Subcutaneous adipose tissue (tissue), 4 donors: ENCODE measurements around the gene S100A7A. TPM values are rescaled to one million over a fixed set of nuclear protein-coding genes. Genes with fewer than 3 reads are reported as not detected.

Source experiments
- CTCF ChIP-seq: fragments of 450-650 bp; IDR thresholded peaks from one replicate; pipeline ENCODE4 v1.5.1; 2016; ENCODE audit warnings: low read depth, mild to moderate bottlenecking, control low read depth, antibody characterized with exemption, moderate library complexity
- total RNA-seq, 4 donors: library from RNA; depleted of rRNA; stranded (reverse); fragments of >200 nt; gene quantifications; one replicate each; pipeline ENCODE4 v1.1.0, GENCODE V29; 2016

S100A7A gene
- total RNA-seq, 4 donors from 2014 or later, result not detected

DNA sequence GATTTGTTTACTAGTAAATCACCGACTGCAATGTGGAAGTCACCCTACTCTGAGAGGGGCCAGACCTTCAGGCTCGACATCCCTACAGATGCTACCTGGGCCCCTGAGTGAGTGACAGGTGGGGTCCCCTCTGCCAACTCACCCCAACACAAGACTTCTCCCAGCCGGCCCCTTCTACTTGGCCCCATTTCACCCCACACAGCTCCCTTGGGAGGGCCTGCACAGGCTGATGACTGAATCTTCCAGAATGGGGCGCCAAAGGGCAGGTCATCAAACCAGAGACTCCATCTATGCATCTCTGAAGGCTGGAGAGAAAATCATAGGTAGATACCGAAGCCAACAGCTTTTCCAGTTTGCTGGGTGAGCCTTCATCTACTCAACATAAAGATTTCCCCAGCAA, 16.1 kb upstream of the S100A7A start:
- TF ChIP-seq CTCF, result no peak

- no peak for TF ChIP-seq CTCF
Observed at GRCh38 chr1:153401461-153401860, 14.9 kb upstream of the S100A7A start.

DNA sequence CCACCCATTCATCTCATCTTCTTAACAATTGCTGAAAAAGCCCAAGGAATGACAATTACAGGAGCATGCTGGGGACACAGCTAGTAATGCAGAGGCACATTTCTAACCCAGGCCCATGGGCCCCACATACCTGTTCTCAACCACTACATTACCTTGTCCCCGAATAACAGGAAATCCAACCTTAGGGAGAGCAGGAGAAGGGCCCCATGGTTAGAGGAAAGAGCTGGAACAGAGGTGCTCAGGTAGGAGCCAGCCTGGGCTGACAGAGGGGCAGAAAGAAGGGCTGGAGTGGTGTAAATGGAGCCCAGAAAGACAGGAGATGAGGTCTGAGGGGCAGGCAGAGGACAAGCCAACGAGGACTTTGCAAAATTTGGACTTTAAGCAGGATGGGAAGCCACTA, 14.1 kb upstream of the S100A7A start:
- no peak for TF ChIP-seq CTCF

GRCh38 chr1:153403421-153404085, 12.8 kb upstream of the S100A7A start:
- no peak for TF ChIP-seq CTCF

DNA sequence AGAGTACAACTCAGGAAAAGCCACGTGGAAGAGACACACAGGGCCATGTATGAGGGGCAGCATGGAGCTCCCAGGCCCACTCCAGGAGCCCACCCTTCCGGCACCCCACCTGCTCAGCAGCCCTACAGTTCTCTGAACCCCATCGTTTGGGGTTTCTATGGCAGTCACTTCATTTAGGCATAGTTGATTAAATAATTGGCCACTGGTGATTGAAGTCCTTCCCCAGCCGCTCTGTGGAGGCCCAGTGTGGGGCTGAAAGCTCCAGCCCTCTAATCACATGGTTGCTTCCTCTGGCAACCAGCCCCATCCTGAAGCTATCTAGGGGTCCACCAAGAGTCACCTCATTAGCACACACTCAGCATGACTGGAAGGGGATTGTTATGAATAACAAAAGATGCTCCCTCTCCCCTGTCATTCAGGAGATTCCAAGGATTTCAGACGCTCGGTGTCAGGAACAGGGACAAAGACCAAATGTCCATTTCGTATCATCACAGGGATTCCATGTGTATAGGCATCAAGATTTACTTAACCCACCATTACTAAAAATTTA, 12.2 kb upstream of the S100A7A start:
- TF ChIP-seq CTCF, result no peak

- TF ChIP-seq CTCF, result no peak
Observed at GRCh38 chr1:153404768-153405167, 11.6 kb upstream of the S100A7A start.

- TF ChIP-seq CTCF, result no peak
Observed at GRCh38 chr1:153417136-153417888, 992 bp downstream of the S100A7A start.
